Measurements from ENCODE around the gene ZNF169.
"Not testable (repeated sequence)": the region's sequence is repeated elsewhere in the genome, so short reads cannot be mapped to it uniquely, and the experiment has no call there.

ZNF169 gene

DNA sequence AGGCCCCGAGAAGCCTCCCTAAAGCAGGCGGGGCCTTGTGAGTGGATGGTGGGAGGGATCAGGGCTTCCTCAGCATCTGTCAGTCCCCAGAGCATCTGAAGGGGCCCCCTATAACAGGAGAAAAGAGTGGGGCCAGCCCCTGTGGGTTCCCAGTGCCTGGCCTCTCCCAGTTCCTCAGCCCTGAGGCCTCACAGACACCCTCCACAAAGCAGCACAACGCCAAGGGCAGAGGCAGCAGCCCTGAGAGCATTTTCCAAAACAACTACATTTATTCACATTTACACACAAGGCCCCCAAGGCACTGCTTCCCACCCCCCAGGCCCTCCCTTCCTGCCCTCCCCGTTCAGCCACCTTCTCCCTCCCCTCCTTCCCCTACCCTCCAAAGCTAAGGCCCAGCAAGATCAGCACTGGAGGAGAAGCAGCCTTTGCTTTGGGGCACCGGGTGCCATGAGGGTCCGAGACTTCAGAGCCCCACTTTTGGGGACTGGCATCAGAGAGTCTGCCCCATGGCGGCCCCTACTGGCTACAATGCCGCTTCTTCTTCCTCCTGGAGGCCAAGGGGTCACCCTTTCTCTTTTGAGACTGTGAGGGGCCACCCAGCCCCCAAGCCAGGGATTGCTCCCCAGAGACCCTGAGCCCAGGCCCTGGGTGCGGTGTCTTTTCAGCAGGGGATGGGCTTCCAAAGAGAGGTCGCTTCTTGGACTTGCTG lies 59.0 kb downstream of the ZNF169 start:
- H3K9me3 ChIP-seq (replicated peaks; ENCODE audit: insufficient read depth, low read length) = not testable (repeated sequence)

DNA sequence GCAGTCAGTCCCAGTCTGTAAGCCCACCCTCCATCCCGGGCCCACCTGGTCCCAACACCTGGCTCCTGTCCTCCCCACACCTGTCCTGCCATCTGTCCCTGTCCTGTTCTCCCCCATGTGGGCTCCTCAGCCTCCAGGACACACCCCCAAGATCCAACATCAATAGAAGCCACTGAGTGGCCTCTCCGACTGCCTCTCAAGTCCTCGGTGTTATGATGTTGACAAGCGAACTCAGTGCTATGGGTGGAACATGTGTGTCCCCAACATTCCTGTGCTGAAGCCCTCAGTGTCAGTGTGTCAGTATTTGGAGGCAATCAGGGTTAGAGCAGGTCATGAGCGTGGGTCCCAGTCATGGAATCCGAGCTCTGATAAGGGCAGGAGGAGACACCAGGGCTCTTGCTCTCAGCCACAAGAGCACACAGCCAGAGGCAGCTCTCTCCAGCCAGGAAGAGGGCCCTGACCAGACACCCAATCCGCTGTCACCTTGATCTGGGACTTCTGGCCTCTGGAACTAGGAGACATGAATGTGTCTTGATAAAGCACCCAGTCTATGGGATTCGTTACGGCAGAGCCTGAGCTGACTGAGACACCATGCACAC lies 63.3 kb downstream of the ZNF169 start:
- H3K9ac ChIP-seq (ENCODE audit: low read length); H3K9me2 ChIP-seq (replicated peaks; ENCODE audit: insufficient read depth, low read length); H3K4me1 ChIP-seq (ENCODE audit: low read length); H3K4me2 ChIP-seq (ENCODE audit: low read depth, low read length); H3F3A ChIP-seq (ENCODE audit: insufficient read depth, low read length); H3K27ac ChIP-seq (ENCODE audit: low read length); H3K79me2 ChIP-seq (ENCODE audit: low read length); H2AFZ ChIP-seq (ENCODE audit: low read length); DNase-seq; H3K36me3 ChIP-seq (replicated peaks; ENCODE audit: insufficient read depth, low read length); H3K27me3 ChIP-seq (replicated peaks; ENCODE audit: insufficient read depth, low read length); H3K4me3 ChIP-seq (ENCODE audit: low read length); H3K9me3 ChIP-seq (replicated peaks; ENCODE audit: insufficient read depth, low read length); H4K20me1 ChIP-seq (ENCODE audit: insufficient read depth, low read length): not testable (repeated sequence)

More for the DNA sequence above, 59.0 kb downstream of the ZNF169 start:
- not testable (repeated sequence) for H3K4me3 ChIP-seq (ENCODE audit: low read length); H4K20me1 ChIP-seq (ENCODE audit: insufficient read depth, low read length); DNase-seq; H3K36me3 ChIP-seq (replicated peaks; ENCODE audit: insufficient read depth, low read length); H3K4me1 ChIP-seq (ENCODE audit: low read length); H3F3A ChIP-seq (ENCODE audit: insufficient read depth, low read length); H3K9ac ChIP-seq (ENCODE audit: low read length); H3K4me2 ChIP-seq (ENCODE audit: low read depth, low read length); H2AFZ ChIP-seq (ENCODE audit: low read length); H3K79me2 ChIP-seq (ENCODE audit: low read length); H3K9me2 ChIP-seq (replicated peaks; ENCODE audit: insufficient read depth, low read length); H3K27ac ChIP-seq (ENCODE audit: low read length); H3K27me3 ChIP-seq (replicated peaks; ENCODE audit: insufficient read depth, low read length)

DNA sequence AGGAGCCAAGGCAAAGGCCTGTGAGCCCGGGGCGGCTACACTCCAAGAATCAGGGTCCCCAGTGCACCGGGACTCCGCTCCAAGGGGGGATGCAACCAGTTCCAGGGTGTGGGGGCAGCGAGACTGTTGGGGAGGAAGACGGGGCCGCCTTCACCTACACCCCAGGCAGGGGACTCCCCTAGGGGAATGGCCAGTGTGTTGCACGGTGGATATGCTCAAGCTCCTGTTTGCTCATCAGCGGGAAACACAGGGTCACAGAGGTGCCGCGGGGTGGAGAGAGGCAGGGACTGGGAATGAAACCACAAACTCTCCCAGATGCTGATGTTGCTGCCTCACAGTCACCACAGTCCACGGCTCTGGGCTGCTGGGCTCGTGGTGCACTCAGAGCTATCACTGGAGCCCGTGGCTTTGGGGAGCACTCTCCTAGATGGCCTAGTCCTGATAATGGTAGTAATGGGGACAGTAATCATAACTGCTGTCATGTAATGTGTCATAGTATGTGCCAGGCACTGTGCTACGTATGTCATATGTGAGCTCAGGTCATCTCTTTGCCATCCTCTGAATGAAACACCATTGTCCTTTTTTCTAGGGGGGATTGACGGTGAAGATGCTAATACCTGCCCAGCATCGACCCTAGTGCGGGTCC lies 64.2 kb downstream of the ZNF169 start:
- DNase-seq; H3K36me3 ChIP-seq (replicated peaks; ENCODE audit: insufficient read depth, low read length); H3K4me3 ChIP-seq (ENCODE audit: low read length); H3K9me2 ChIP-seq (replicated peaks; ENCODE audit: insufficient read depth, low read length); H3K4me1 ChIP-seq (ENCODE audit: low read length); H2AFZ ChIP-seq (ENCODE audit: low read length); H3K79me2 ChIP-seq (ENCODE audit: low read length); H3K9ac ChIP-seq (ENCODE audit: low read length); H4K20me1 ChIP-seq (ENCODE audit: insufficient read depth, low read length); H3K9me3 ChIP-seq (replicated peaks; ENCODE audit: insufficient read depth, low read length); H3F3A ChIP-seq (ENCODE audit: insufficient read depth, low read length); H3K27me3 ChIP-seq (replicated peaks; ENCODE audit: insufficient read depth, low read length); H3K4me2 ChIP-seq (ENCODE audit: low read depth, low read length); H3K27ac ChIP-seq (ENCODE audit: low read length): not testable (repeated sequence)

DNA sequence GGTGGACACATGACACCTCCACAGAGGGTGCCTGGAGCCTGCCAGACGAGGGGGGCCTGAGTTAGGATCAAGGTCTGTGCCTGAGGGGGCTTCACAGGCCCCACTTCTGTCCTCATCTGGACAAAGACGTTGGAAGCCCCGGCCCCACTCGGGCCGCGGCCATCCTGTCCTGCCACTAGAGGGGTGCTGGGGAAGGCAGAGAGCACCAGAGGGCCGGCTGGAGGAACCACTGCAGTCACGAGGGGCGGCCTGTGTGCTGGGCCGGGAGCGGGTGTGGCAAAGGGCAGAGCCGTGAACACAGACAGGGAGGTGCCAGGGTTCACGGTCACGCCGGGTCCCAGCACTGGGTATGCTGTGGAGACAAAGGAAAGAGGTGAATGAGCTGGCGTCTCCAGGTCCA lies 66.5 kb downstream of the ZNF169 start:
- not testable (repeated sequence) for H3K36me3 ChIP-seq (replicated peaks; ENCODE audit: insufficient read depth, low read length)

DNA sequence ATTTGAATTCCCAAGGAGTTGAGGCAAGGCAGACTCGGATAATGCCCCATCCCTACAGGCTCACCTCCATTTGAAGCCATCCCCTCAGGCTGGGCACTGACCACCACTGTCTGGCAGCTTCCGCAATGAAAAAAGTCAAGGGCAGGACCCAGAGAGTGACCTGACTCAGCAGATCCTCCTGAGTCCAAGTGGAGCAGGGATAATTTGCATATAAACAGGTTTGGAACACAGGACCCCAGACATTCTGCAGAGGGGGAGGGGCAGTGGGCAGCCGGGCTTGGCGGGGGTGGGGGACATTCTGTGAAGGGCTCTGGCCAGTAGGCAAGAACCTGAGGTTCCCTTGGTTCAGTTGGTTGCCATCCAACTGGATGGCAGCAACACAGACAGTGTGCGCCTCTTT lies 69.4 kb downstream of the ZNF169 start, which contains the start of gene NUTM2F:
TSS of gene NUTM2F (minus strand) at position 101 of the 400 bp plus-strand sequence. CDS start at position 80, 21 bp downstream.
- not testable (repeated sequence) for H3K27me3 ChIP-seq (replicated peaks; ENCODE audit: insufficient read depth, low read length); H3K36me3 ChIP-seq (replicated peaks; ENCODE audit: insufficient read depth, low read length); H3K4me2 ChIP-seq (ENCODE audit: low read depth, low read length); DNase-seq; H2AFZ ChIP-seq (ENCODE audit: low read length); H4K20me1 ChIP-seq (ENCODE audit: insufficient read depth, low read length); H3K4me3 ChIP-seq (ENCODE audit: low read length); H3K79me2 ChIP-seq (ENCODE audit: low read length); H3K27ac ChIP-seq (ENCODE audit: low read length); H3F3A ChIP-seq (ENCODE audit: insufficient read depth, low read length); H3K4me1 ChIP-seq (ENCODE audit: low read length); H3K9me3 ChIP-seq (replicated peaks; ENCODE audit: insufficient read depth, low read length); H3K9ac ChIP-seq (ENCODE audit: low read length); H3K9me2 ChIP-seq (replicated peaks; ENCODE audit: insufficient read depth, low read length)

More for the DNA sequence above, 66.5 kb downstream of the ZNF169 start:
- H3K9me3 ChIP-seq (replicated peaks; ENCODE audit: insufficient read depth, low read length); H3K9me2 ChIP-seq (replicated peaks; ENCODE audit: insufficient read depth, low read length); H3K27me3 ChIP-seq (replicated peaks; ENCODE audit: insufficient read depth, low read length); H4K20me1 ChIP-seq (ENCODE audit: insufficient read depth, low read length); H3K27ac ChIP-seq (ENCODE audit: low read length); H3F3A ChIP-seq (ENCODE audit: insufficient read depth, low read length); H3K9ac ChIP-seq (ENCODE audit: low read length); DNase-seq; H3K4me1 ChIP-seq (ENCODE audit: low read length); H3K4me3 ChIP-seq (ENCODE audit: low read length); H3K79me2 ChIP-seq (ENCODE audit: low read length); H3K4me2 ChIP-seq (ENCODE audit: low read depth, low read length); H2AFZ ChIP-seq (ENCODE audit: low read length): not testable (repeated sequence)

DNA sequence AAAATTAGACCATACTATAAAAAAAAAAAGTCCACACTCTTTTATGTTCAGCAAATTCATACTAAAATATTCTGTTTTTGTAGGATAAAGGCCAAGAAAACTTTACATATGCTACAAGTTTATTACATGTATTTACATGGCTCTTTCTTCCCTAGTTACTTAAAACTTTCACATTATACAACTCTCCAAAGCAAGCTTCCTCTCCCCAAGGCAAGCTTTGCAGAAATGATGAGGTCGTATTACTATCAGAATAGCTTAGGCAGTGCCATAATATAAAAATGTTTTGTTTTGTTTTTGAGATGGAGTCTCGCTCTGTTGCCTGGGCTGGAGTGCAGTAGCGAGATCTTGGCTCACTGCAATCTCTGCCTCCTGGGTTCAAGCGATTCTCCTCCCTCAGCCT lies 77.3 kb downstream of the ZNF169 start:
- not testable (repeated sequence) for H3K36me3 ChIP-seq (replicated peaks; ENCODE audit: insufficient read depth, low read length); H3K9ac ChIP-seq (ENCODE audit: low read length); H2AFZ ChIP-seq (ENCODE audit: low read length); H4K20me1 ChIP-seq (ENCODE audit: insufficient read depth, low read length); H3K27me3 ChIP-seq (replicated peaks; ENCODE audit: insufficient read depth, low read length); H3K4me2 ChIP-seq (ENCODE audit: low read depth, low read length); H3K4me1 ChIP-seq (ENCODE audit: low read length); H3K4me3 ChIP-seq (ENCODE audit: low read length); H3K27ac ChIP-seq (ENCODE audit: low read length); H3K9me3 ChIP-seq (replicated peaks; ENCODE audit: insufficient read depth, low read length); H3K9me2 ChIP-seq (replicated peaks; ENCODE audit: insufficient read depth, low read length); DNase-seq; H3K79me2 ChIP-seq (ENCODE audit: low read length); H3F3A ChIP-seq (ENCODE audit: insufficient read depth, low read length)

DNA sequence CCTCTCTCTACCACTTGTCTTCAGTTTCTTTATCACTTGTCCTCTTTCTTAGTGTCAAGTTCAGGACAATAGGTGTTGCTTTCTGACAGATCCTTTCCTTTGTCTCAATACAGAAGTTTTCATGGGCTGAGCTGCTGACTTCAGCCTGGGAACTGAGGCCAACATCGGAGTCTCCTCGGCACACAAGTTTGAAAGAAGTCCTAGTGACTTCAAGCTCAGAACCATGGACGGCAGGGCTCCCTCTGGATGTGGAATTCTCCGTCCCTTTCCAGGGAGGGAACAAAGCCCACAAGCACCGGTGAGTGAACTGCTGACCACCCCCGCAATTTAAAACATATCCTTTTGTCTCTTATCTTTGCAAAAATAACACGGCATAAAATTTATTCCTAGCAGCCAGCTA lies 79.6 kb downstream of the ZNF169 start:
- not testable (repeated sequence) for H3K4me3 ChIP-seq (ENCODE audit: low read length); H3K4me2 ChIP-seq (ENCODE audit: low read depth, low read length); H2AFZ ChIP-seq (ENCODE audit: low read length); H3K79me2 ChIP-seq (ENCODE audit: low read length); H3K27ac ChIP-seq (ENCODE audit: low read length); DNase-seq; H3K36me3 ChIP-seq (replicated peaks; ENCODE audit: insufficient read depth, low read length); H3K9me2 ChIP-seq (replicated peaks; ENCODE audit: insufficient read depth, low read length); H3K27me3 ChIP-seq (replicated peaks; ENCODE audit: insufficient read depth, low read length); H3K9me3 ChIP-seq (replicated peaks; ENCODE audit: insufficient read depth, low read length); H3K9ac ChIP-seq (ENCODE audit: low read length); H3K4me1 ChIP-seq (ENCODE audit: low read length); H4K20me1 ChIP-seq (ENCODE audit: insufficient read depth, low read length); H3F3A ChIP-seq (ENCODE audit: insufficient read depth, low read length)

DNA sequence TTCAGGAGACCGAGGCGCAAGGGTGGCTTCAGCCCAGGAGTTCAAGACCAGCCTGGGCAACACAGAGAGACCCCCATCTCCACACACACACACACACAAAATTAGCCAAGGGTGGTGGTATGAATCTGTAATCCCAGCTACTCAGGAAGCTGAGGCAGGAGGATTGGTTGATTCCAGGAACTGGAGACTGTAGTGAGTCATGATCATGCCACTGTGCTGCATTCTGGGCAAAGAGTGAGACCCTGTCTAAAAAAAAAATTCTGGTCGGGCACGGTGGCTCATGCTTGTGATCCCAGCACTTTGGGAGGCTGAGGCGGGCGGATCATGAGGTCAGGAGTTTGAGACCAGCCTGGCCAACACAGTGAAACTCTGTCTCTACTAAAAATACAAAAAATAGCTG lies 80.6 kb downstream of the ZNF169 start:
- not testable (repeated sequence) for H3K9me2 ChIP-seq (replicated peaks; ENCODE audit: insufficient read depth, low read length); H3K9ac ChIP-seq (ENCODE audit: low read length); H3K36me3 ChIP-seq (replicated peaks; ENCODE audit: insufficient read depth, low read length); H3K4me1 ChIP-seq (ENCODE audit: low read length); H3K27ac ChIP-seq (ENCODE audit: low read length); H3K79me2 ChIP-seq (ENCODE audit: low read length); DNase-seq; H2AFZ ChIP-seq (ENCODE audit: low read length); H3K27me3 ChIP-seq (replicated peaks; ENCODE audit: insufficient read depth, low read length); H3K4me3 ChIP-seq (ENCODE audit: low read length); H3K9me3 ChIP-seq (replicated peaks; ENCODE audit: insufficient read depth, low read length); H3K4me2 ChIP-seq (ENCODE audit: low read depth, low read length); H4K20me1 ChIP-seq (ENCODE audit: insufficient read depth, low read length); H3F3A ChIP-seq (ENCODE audit: insufficient read depth, low read length)
